Endodermal cell (in vitro differentiated cells): Measurements from ENCODE around the gene SPHKAP. TPM values are rescaled to one million over a fixed set of nuclear protein-coding genes. Genes with fewer than 3 reads are reported as not detected.

ENCODE experiments used
- DNase-seq: peaks from one replicate; pipeline ENCODE4 v3.0.0-alpha.2; 2017
- H3K27ac ChIP-seq: 2 replicates; pipeline ENCODE4 v1.5.1; 2013; ENCODE audit warnings: mild to moderate bottlenecking, low read depth, low read length, moderate library complexity
- H3K27me3 ChIP-seq: 2 replicates; pipeline ENCODE4 v1.6.1; 2013; ENCODE audit warnings: mild to moderate bottlenecking, low read length, moderate library complexity; ENCODE audit not compliant: insufficient read depth, control insufficient read depth, poor library complexity, severe bottlenecking
- H3K36me3 ChIP-seq: 2 replicates; pipeline ENCODE4 v1.7.0; 2013; ENCODE audit warnings: mild to moderate bottlenecking, low read length, moderate library complexity; ENCODE audit not compliant: control insufficient read depth, insufficient read depth
- H3K4me1 ChIP-seq: one replicate; pipeline ENCODE4 v1.7.0; 2013; ENCODE audit warnings: low read length; ENCODE audit not compliant: control insufficient read depth, insufficient read depth
- H3K4me3 ChIP-seq: 2 replicates; pipeline ENCODE4 v1.5.1; 2013; ENCODE audit warnings: mild to moderate bottlenecking, low read length, moderate library complexity
- H3K9ac ChIP-seq: 2 replicates; pipeline ENCODE4 v1.6.1; 2013; ENCODE audit warnings: mild to moderate bottlenecking, low read length, moderate library complexity; ENCODE audit not compliant: poor library complexity, severe bottlenecking; ENCODE audit errors: extremely low read depth
- H3K9me3 ChIP-seq: 2 replicates; pipeline ENCODE4 v1.6.1; 2013; ENCODE audit warnings: mild to moderate bottlenecking, low read length, moderate library complexity; ENCODE audit not compliant: control insufficient read depth
- H3K27ac Mint-ChIP-seq: 2 replicates; pipeline ENCODE4 v1.8.0; 2020; ENCODE audit warnings: mixed read lengths
- H3K27me3 Mint-ChIP-seq: 2 replicates; pipeline ENCODE4 v1.8.0; 2021; ENCODE audit warnings: mild to moderate bottlenecking, mixed read lengths; ENCODE audit not compliant: insufficient read depth
- H3K36me3 Mint-ChIP-seq: 2 replicates; pipeline ENCODE4 v1.8.0; 2020; ENCODE audit warnings: low read depth, mixed read lengths
- H3K4me1 Mint-ChIP-seq: 2 replicates; pipeline ENCODE4 v1.8.0; 2020; ENCODE audit warnings: mixed read lengths
- H3K4me3 Mint-ChIP-seq: 2 replicates; pipeline ENCODE4 v1.8.0; 2020; ENCODE audit warnings: mild to moderate bottlenecking, moderate library complexity, mixed read lengths
- H3K9me3 Mint-ChIP-seq: 2 replicates; pipeline ENCODE4 v1.8.0; 2020; ENCODE audit warnings: mild to moderate bottlenecking, mixed read lengths
- WGBS, 2 experiments: methylation state at CpG; one replicate each; pipeline versions ENCODE4 v1.1.5 to v1.1.7; 2013; ENCODE audit warnings: missing lambda C conversion rate in 2 of 2, mixed read lengths in 1 of 2; ENCODE audit not compliant: insufficient coverage in 1 of 2, insufficient read length in 1 of 2; 5-methylcytosine and 5-hydroxymethylcytosine counted together
- total RNA-seq, 2 donors: library from RNA; stranded (reverse); fragmentation: NEBNext Ultra II Directional in 1 of 2; extraction: Animal tissue kit (Norgen Biotek cat#: 25700) in 1 of 2; gene quantifications; 2 replicates in 1 of 2; 3 replicates in 1 of 2; pipeline ENCODE4 v1.2.1, GENCODE V29; 2021
- TF ChIP-seq, protein P1 (sequence below): fragments of 200-600 bp; sonication (generic); conservative IDR thresholded peaks from 2 replicates; pipeline ENCODE4 v1.5.0; 2021; ENCODE audit warnings: antibody characterized with exemption, mild to moderate bottlenecking

The SPHKAP gene
- total RNA-seq, 2 donors from 2014 or later = 0.18 TPM; not detected in 1

DNA sequence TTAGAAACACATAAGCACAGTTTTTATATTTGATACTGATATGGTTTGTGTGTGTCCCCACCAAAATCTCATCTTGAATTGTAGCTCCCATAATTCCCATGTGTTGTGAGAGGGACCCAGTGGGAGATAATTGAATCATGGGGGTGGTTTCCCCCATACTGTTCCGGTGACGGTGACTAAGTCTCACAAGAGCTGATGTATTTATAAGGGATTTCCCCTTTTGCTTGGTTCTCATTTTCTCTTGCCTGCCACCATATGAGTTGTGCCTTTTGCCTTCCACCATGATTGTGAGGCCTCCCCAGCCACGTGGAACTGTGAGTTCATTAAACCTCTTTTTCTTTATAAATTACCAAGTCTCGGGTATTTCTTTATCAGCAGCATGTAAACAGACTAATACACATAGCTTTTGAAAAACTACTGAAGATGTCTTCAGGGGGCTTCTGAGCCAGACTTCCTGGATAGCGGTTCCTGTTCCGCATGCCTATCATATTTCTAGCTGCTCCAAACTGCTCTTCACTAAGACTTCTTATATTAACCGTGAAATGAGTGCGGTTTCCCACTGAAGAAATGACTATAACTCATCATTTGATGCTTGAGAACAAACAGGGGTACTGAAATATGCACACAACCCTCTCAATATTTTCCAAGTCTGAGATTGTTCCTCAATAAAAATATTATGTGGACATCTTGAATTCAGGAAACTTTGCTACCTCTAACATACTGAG, 75.8 kb downstream of the SPHKAP start:
- no peak overlapping the region for H3K9ac ChIP-seq
- no peaks in the 10 kb centered on the region for H3K4me1 ChIP-seq
- Mint-ChIP-seq H3K9me3 (peaks cover 4% of the 10 kb centered on the region), H3K4me3 (no peak overlapping the region), H3K4me1 (no peaks in the 10 kb centered on the region), H3K27ac (no peak overlapping the region), H3K36me3 (no peaks in the 10 kb centered on the region), H3K27me3 (peaks cover 18% of the 10 kb centered on the region)
- peaks cover 42% of the 10 kb centered on the region for H3K27me3 ChIP-seq
- WGBS, 2 experiments = 92% methylated on average over 6 to 8 of the region's 8 CpGs
- H3K4me3 ChIP-seq = no peak overlapping the region
- H3K9me3 ChIP-seq = no peaks in the 10 kb centered on the region
- H3K27ac ChIP-seq = no peak overlapping the region
- no peak for DNase-seq
- TF ChIP-seq, protein P1, sequence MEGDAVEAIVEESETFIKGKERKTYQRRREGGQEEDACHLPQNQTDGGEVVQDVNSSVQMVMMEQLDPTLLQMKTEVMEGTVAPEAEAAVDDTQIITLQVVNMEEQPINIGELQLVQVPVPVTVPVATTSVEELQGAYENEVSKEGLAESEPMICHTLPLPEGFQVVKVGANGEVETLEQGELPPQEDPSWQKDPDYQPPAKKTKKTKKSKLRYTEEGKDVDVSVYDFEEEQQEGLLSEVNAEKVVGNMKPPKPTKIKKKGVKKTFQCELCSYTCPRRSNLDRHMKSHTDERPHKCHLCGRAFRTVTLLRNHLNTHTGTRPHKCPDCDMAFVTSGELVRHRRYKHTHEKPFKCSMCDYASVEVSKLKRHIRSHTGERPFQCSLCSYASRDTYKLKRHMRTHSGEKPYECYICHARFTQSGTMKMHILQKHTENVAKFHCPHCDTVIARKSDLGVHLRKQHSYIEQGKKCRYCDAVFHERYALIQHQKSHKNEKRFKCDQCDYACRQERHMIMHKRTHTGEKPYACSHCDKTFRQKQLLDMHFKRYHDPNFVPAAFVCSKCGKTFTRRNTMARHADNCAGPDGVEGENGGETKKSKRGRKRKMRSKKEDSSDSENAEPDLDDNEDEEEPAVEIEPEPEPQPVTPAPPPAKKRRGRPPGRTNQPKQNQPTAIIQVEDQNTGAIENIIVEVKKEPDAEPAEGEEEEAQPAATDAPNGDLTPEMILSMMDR = no peak
- no peaks in the 10 kb centered on the region for H3K36me3 ChIP-seq

DNA sequence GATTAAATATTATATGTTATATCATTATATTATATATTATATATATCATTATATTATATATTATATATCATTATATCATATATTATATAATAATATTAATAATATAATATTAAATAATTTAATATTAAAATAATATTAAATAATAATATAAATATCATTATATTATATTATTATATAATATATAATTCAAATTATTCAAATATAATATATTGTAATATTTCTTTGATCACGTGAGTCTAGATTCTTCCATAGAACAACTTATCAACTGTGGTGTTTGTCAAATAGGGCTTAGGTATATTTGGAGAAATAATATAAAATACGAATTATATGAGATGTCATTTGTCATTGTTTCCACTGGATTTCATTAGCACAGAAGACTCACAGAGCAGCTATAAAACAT, 77.3 kb downstream of the SPHKAP start:
- no peak overlapping the region for H3K27ac Mint-ChIP-seq
- TF ChIP-seq, protein P1 = no peak
- peaks cover 29% of the 10 kb centered on the region for H3K27me3 Mint-ChIP-seq
- Histone ChIP-seq H3K36me3 (no peaks in the 10 kb centered on the region), H3K9me3 (peaks cover 4% of the 10 kb centered on the region), H3K4me1 (no peaks in the 10 kb centered on the region), H3K27me3 (peaks cover 56% of the 10 kb centered on the region), H3K4me3 (no peak overlapping the region), H3K27ac (no peak overlapping the region), H3K9ac (no peak overlapping the region)
- DNase-seq = no peak
- no peaks in the 10 kb centered on the region for H3K4me1 Mint-ChIP-seq
- no peaks in the 10 kb centered on the region for H3K36me3 Mint-ChIP-seq
- 95 to 100% methylated on average over 1 to 2 of the region's 2 CpGs for WGBS, 2 experiments
- peaks cover 11% of the 10 kb centered on the region for H3K9me3 Mint-ChIP-seq
- H3K4me3 Mint-ChIP-seq = no peak overlapping the region

DNA sequence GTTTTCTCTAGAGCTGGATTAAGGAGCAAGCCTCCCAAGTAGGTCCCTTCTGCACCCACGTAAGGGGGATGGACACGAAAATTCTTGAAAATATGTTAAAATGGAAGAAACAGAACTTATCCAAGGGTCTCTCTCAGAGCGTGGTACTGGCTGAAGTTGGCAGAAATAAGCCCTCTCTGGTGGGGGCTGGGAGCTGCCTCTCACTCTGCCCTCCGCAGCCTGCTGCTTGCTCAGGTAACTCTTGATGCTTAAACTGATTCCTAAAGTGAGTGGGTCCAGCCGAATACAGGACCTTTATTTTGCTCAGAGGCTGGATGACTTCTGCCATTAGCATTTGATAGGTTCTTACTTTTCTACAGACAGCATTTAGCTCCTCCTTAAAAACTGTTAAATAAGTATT, 78.1 kb downstream of the SPHKAP start:
- Histone ChIP-seq H3K4me3 (no peak overlapping the region), H3K9ac (no peak overlapping the region), H3K4me1 (no peaks in the 10 kb centered on the region), H3K9me3 (peaks cover 4% of the 10 kb centered on the region), H3K27ac (no peak overlapping the region), H3K27me3 (peaks cover 60% of the 10 kb centered on the region), H3K36me3 (no peaks in the 10 kb centered on the region)
- whole genome bisulfite sequencing, 2 experiments = 65 to 69% methylated on average over 4 to 5 of the region's 5 CpGs
- Mint-ChIP-seq H3K4me3 (no peak overlapping the region), H3K27me3 (peaks cover 32% of the 10 kb centered on the region), H3K9me3 (peaks cover 17% of the 10 kb centered on the region), H3K4me1 (no peaks in the 10 kb centered on the region), H3K27ac (no peak overlapping the region), H3K36me3 (no peaks in the 10 kb centered on the region)
- TF ChIP-seq, protein P1 = no peak
- DNase-seq = no peak
